ENCODE measurements around the gene RADIL.
"Not testable (repeated sequence)": the region's sequence is repeated elsewhere in the genome, so short reads cannot be mapped to it uniquely, and the experiment has no call there.

RADIL gene

DNA sequence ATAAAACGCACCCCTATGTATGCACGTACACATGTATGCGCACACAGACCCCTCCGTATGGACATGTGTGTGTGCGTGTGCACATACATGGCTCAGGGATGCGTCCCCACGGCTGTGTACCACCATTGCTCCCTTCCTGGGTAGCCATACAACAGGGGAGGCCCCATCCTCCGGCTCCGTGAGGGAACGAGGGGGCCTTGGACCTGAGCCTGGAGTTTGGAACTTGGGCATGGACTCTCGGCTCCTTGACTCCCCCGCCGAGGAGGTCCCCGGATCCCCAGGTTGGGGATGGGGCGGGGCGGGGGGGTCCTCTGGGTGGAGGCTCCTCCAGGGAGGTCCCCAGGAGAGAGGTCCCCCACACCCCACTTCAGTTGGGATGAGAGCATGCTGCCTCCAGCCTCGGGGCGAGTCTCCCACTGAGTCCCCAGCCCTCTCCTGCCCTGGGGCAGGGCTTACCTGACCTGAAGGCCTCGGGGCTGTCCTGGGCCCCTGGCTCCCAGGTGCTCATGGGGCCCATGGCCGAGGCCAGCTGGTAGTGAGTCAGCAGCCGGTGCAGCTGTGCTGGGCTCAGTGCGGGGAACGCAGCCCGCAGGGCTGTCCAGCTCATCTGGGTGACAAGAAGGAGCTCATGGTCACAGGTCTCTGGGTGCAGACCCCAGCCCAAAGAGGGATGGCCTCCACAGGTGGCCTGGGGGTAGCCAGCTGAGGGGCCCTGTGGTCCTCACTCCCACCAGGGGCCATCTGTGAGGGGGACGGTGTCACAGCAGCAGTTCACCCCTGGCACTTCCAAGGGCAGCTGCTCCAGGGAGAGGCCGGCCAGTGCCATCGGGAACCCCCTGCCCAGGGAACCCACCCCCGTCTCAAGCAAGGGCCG lies 78.2 kb downstream of the RADIL start:
- Histone ChIP-seq H3K9ac (ENCODE audit: low read length) (no peak overlapping the region), H3K4me1 (ENCODE audit: low read length) (no peaks in the 10 kb centered on the region), H3K36me3 (replicated peaks; ENCODE audit: low read depth, low read length) (no peaks in the 10 kb centered on the region), H3K9me3 (ENCODE audit: insufficient read depth, low read length) (no peaks in the 10 kb centered on the region), H3K27ac (ENCODE audit: low read length) (no peak overlapping the region), H3K27me3 (ENCODE audit: low read depth, low read length) (no peaks in the 10 kb centered on the region), H3K79me2 (ENCODE audit: low read length) (no peaks in the 10 kb centered on the region), H3K4me2 (ENCODE audit: low read length) (no peak overlapping the region), H3K4me3 (ENCODE audit: low read length) (no peak overlapping the region), H2AFZ (ENCODE audit: low read depth, low read length) (no peak overlapping the region), H4K20me1 (ENCODE audit: insufficient read depth, low read length) (no peaks in the 10 kb centered on the region)
- TF ChIP-seq, protein P1, sequence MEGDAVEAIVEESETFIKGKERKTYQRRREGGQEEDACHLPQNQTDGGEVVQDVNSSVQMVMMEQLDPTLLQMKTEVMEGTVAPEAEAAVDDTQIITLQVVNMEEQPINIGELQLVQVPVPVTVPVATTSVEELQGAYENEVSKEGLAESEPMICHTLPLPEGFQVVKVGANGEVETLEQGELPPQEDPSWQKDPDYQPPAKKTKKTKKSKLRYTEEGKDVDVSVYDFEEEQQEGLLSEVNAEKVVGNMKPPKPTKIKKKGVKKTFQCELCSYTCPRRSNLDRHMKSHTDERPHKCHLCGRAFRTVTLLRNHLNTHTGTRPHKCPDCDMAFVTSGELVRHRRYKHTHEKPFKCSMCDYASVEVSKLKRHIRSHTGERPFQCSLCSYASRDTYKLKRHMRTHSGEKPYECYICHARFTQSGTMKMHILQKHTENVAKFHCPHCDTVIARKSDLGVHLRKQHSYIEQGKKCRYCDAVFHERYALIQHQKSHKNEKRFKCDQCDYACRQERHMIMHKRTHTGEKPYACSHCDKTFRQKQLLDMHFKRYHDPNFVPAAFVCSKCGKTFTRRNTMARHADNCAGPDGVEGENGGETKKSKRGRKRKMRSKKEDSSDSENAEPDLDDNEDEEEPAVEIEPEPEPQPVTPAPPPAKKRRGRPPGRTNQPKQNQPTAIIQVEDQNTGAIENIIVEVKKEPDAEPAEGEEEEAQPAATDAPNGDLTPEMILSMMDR (IDR thresholded peaks at IDR 0.05; ENCODE audit: low read depth, low read length) = no peak
- TF ChIP-seq EZH2phosphoT487 (IDR thresholded peaks at IDR 0.05; ENCODE audit: low read depth) = no peak

DNA sequence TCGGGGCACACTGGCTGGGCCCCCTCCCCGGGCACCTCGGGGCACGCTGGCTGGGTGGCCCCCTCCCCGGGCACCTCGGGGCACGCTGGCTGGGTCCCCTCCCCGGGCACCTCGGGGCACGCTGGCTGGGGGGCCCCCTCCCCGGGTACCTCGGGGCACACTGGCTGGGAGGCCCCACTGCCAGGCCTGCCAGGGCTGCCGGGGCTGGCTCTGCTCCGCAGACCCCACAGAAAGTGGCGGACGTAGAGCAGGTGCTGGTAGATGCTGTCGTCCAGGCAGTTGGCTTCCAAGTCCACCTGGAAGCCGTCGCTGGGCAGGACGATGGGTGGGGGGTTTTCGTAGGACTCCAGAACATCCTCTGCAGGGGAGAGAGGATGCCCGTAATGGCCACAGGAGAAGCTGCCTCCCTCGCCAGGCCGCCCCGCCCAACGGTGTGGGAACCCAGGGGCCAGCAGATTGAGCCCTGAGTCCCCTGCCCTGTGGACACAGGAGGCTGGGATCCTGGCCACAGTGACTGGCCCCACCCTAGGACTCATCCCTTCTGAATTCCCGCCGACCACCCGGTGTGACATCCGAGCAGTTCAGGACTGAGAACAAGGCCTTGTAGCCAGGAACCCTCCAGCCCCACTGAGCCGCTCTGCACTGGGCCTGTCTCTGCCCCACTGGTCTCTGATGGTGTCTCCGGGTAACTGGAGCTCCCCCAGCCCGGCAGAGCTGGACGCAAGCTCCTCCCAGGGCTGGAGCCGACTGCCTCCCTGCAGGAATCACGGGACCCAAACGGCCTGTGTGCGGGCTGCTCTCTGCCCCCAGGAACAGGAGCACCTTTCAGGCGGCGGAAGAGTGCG lies 79.9 kb downstream of the RADIL start:
- Histone ChIP-seq H3K4me3 (ENCODE audit: low read length) (no peak overlapping the region), H3K79me2 (ENCODE audit: low read length) (no peaks in the 10 kb centered on the region), H3K4me2 (ENCODE audit: low read length) (no peak overlapping the region), H3K4me1 (ENCODE audit: low read length) (no peaks in the 10 kb centered on the region), H3K9ac (ENCODE audit: low read length) (no peak overlapping the region), H4K20me1 (ENCODE audit: insufficient read depth, low read length) (no peaks in the 10 kb centered on the region), H3K9me3 (ENCODE audit: insufficient read depth, low read length) (no peaks in the 10 kb centered on the region), H2AFZ (ENCODE audit: low read depth, low read length) (no peak overlapping the region), H3K27me3 (ENCODE audit: low read depth, low read length) (no peaks in the 10 kb centered on the region), H3K27ac (ENCODE audit: low read length) (no peak overlapping the region), H3K36me3 (replicated peaks; ENCODE audit: low read depth, low read length) (no peaks in the 10 kb centered on the region)
- TF ChIP-seq, protein P1 (IDR thresholded peaks at IDR 0.05; ENCODE audit: low read depth, low read length) = no peak
- TF ChIP-seq EZH2phosphoT487 (IDR thresholded peaks at IDR 0.05; ENCODE audit: low read depth) = no peak

DNA sequence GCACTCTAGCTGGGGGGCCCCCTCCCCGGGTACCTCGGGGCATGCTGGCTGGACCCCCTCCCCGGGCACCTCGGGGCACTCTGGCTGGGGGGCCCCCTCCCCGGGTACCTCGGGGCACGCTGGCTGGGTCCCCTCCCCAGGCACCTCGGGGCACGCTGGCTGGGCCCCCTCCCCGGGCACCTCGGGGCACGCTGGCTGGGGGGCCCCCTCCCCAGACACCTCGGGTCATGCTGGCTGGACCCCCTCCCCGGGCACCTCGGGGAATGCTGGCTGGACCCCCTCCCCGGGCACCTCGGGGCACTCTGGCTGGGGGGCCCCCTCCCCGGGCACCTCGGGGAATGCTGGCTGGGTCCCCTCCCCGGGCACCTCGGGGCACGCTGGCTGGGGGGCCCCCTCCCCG lies 80.9 kb downstream of the RADIL start:
- not testable (repeated sequence) for H3K27me3 ChIP-seq (ENCODE audit: low read depth, low read length); H4K20me1 ChIP-seq (ENCODE audit: insufficient read depth, low read length); H3K9me3 ChIP-seq (ENCODE audit: insufficient read depth, low read length); H3K36me3 ChIP-seq (replicated peaks; ENCODE audit: low read depth, low read length); H3K4me2 ChIP-seq (ENCODE audit: low read length); H3K9ac ChIP-seq (ENCODE audit: low read length); H2AFZ ChIP-seq (ENCODE audit: low read depth, low read length); H3K79me2 ChIP-seq (ENCODE audit: low read length); H3K4me1 ChIP-seq (ENCODE audit: low read length); H3K4me3 ChIP-seq (ENCODE audit: low read length); H3K27ac ChIP-seq (ENCODE audit: low read length)

DNA sequence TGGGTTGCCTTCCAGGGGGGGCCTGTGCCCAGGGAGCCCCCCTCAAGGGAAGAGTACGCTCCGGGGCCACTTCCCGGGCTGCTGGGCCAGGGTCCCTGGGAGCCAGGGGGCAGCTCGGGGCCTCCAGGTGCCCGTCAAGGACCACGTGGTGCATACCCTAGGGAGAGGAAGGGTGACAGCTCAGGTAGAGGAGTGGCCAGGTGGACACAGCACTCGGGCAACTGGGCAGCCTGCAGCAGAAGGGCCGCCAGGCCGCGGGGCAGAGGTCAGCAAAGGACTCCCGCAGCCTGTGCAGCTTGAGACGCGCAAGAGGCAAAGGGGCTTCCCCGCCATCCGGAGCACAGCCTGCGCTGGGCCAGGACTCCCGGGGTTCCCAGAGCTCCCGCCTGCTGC lies 81.7 kb downstream of the RADIL start:
- no peaks in the 10 kb centered on the region for H4K20me1 ChIP-seq (ENCODE audit: insufficient read depth, low read length)
- H3K4me2 ChIP-seq (ENCODE audit: low read length) = no peak overlapping the region
- no peak overlapping the region for H2AFZ ChIP-seq (ENCODE audit: low read depth, low read length)
- TF ChIP-seq, protein P1 (IDR thresholded peaks at IDR 0.05; ENCODE audit: low read depth, low read length) = no peak
- TF ChIP-seq EZH2phosphoT487 (IDR thresholded peaks at IDR 0.05; ENCODE audit: low read depth) = no peak
- no peaks in the 10 kb centered on the region for H3K4me1 ChIP-seq (ENCODE audit: low read length)
- no peak overlapping the region for H3K9ac ChIP-seq (ENCODE audit: low read length)
- no peaks in the 10 kb centered on the region for H3K9me3 ChIP-seq (ENCODE audit: insufficient read depth, low read length)
- H3K27me3 ChIP-seq (ENCODE audit: low read depth, low read length) = no peaks in the 10 kb centered on the region
- H3K27ac ChIP-seq (ENCODE audit: low read length) = no peak overlapping the region
- H3K79me2 ChIP-seq (ENCODE audit: low read length) = no peaks in the 10 kb centered on the region
- no peaks in the 10 kb centered on the region for H3K36me3 ChIP-seq (replicated peaks; ENCODE audit: low read depth, low read length)
- no peak overlapping the region for H3K4me3 ChIP-seq (ENCODE audit: low read length)

Measured in OCI-LY3 (cell line).